HEK293 (cell line): ENCODE results near the gene PATL2.

ENCODE experiments used
- CTCF ChIA-PET: fragments of 350-600 bp; formaldehyde crosslinking; extraction: SDS; loops from one replicate; lab custom pipeline; 2021; ENCODE audit warnings: antibody characterized with exemption; lab: Yijun Ruan, JAX
- POLR2A ChIA-PET: fragments of 300-600 bp; formaldehyde crosslinking; extraction: SDS; loops from one replicate; lab custom pipeline; 2020; ENCODE audit warnings: antibody characterized with exemption, inconsistent platforms; lab: Yijun Ruan, JAX
- H3K27ac ChIP-seq: fragments of 200-500 bp; sonication (Bioruptor generic); 2 replicates; pipeline ENCODE4 v1.5.1; 2014; ENCODE audit warnings: low read depth, low read length, control low read depth, inconsistent platforms; ENCODE audit errors: extremely low read depth
- H3K36me3 ChIP-seq, 2 experiments: fragments of 200-500 bp in 1 of 2; sonication (Bioruptor generic) in 1 of 2; 1 replicate in 1 of 2; 2 replicates in 1 of 2; pipeline ENCODE4 v1.5.1; 2014 to 2017; ENCODE audit warnings: inconsistent platforms in 2 of 2, low read length in 2 of 2; ENCODE audit not compliant: control insufficient read depth in 2 of 2, insufficient read depth in 1 of 2
- H3K4me1 ChIP-seq: fragments of 200-500 bp; sonication (Bioruptor generic); 2 replicates; pipeline ENCODE4 v1.5.1; 2014; ENCODE audit warnings: mild to moderate bottlenecking, low read length, inconsistent platforms; ENCODE audit not compliant: control insufficient read depth, insufficient read depth
- H3K4me3 ChIP-seq: 2 replicates; pipeline ENCODE4 v1.5.1; 2011; ENCODE audit warnings: low read depth, mild to moderate bottlenecking, control low read depth, low read length, moderate library complexity
- H3K9me3 ChIP-seq: fragments of 200-500 bp; sonication (Bioruptor generic); 2 replicates; pipeline ENCODE4 v1.5.1; 2014; ENCODE audit warnings: low read depth, low read length, inconsistent platforms; ENCODE audit not compliant: control insufficient read depth, insufficient read depth
- PATZ1 ChIP-seq: fragments of 450-650 bp; formaldehyde crosslinking; IDR thresholded peaks from 2 replicates; pipeline ENCODE4 v1.5.1; 2016; ENCODE audit warnings: missing biosample characterization, missing genetic modification characterization
- PRDM10 ChIP-seq: fragments of 450-650 bp; formaldehyde crosslinking; IDR thresholded peaks from 2 replicates; pipeline ENCODE4 v1.5.1; 2016; ENCODE audit warnings: missing biosample characterization, missing genetic modification characterization
- WT1 ChIP-seq: fragments of 450-650 bp; formaldehyde crosslinking; IDR thresholded peaks from 2 replicates; pipeline ENCODE4 v1.5.1; 2016; ENCODE audit warnings: missing biosample characterization, missing genetic modification characterization
- ZBTB21 ChIP-seq: fragments of 450-650 bp; formaldehyde crosslinking; IDR thresholded peaks from 2 replicates; pipeline ENCODE4 v1.5.1; 2017; ENCODE audit warnings: missing biosample characterization, missing genetic modification characterization
- ZBTB26 ChIP-seq: fragments of 450-650 bp; formaldehyde crosslinking; optimal IDR thresholded peaks from 2 replicates; pipeline ENCODE3; 2016; ENCODE audit warnings: missing biosample characterization, mild to moderate bottlenecking, missing genetic modification characterization
- ZNF132 ChIP-seq: fragments of 450-650 bp; formaldehyde crosslinking; IDR thresholded peaks from 2 replicates; pipeline ENCODE4 v1.5.1; 2017; ENCODE audit warnings: missing biosample characterization, missing genetic modification characterization, borderline replicate concordance
- ZNF133 ChIP-seq: fragments of 450-650 bp; formaldehyde crosslinking; IDR thresholded peaks from 2 replicates; pipeline ENCODE4 v1.5.1; 2016; ENCODE audit warnings: missing biosample characterization, missing genetic modification characterization
- ZNF341 ChIP-seq: fragments of 450-650 bp; formaldehyde crosslinking; IDR thresholded peaks from 2 replicates; pipeline ENCODE4; 2016; ENCODE audit warnings: low read depth, missing biosample characterization, missing genetic modification characterization
- ZNF423 ChIP-seq: fragments of 450-650 bp; formaldehyde crosslinking; IDR thresholded peaks from 2 replicates; pipeline ENCODE4 v1.5.1; 2016; ENCODE audit warnings: missing biosample characterization, missing genetic modification characterization
- ZNF548 ChIP-seq: fragments of 450-650 bp; formaldehyde crosslinking; IDR thresholded peaks from 2 replicates; pipeline ENCODE4 v1.5.1; 2016; ENCODE audit warnings: missing biosample characterization, missing genetic modification characterization
- ZNF549 ChIP-seq: fragments of 450-650 bp; IDR thresholded peaks from 2 replicates; pipeline ENCODE4 v1.5.1; 2018; ENCODE audit warnings: missing biosample characterization, missing genetic modification characterization, mild to moderate bottlenecking, inconsistent platforms, moderate library complexity
- ZNF600 ChIP-seq: fragments of 450-650 bp; formaldehyde crosslinking; IDR thresholded peaks from 2 replicates; pipeline ENCODE4 v1.5.1; 2016; ENCODE audit warnings: missing biosample characterization, missing genetic modification characterization
- ZNF664 ChIP-seq: fragments of 450-650 bp; formaldehyde crosslinking; IDR thresholded peaks from 2 replicates; pipeline ENCODE4 v1.5.1; 2016; ENCODE audit warnings: missing biosample characterization, missing genetic modification characterization
- TF ChIP-seq, protein P1 (sequence below): fragments of 450-650 bp; formaldehyde crosslinking; IDR thresholded peaks from 2 replicates; pipeline ENCODE4 v1.5.1; 2016; ENCODE audit warnings: missing biosample characterization, missing genetic modification characterization
- TF ChIP-seq, protein P2 (sequence below): fragments of 450-650 bp; formaldehyde crosslinking; IDR thresholded peaks from 2 replicates; pipeline ENCODE4 v1.5.1; 2016; ENCODE audit warnings: missing biosample characterization, missing genetic modification characterization
- TF ChIP-seq, protein P3 (sequence below): fragments of 450-650 bp; formaldehyde crosslinking; conservative IDR thresholded peaks from 2 replicates; pipeline ENCODE4 v1.5.1; 2016; ENCODE audit warnings: low read depth, missing biosample characterization, missing genetic modification characterization
- TF ChIP-seq, protein P4 (sequence below): fragments of 450-650 bp; formaldehyde crosslinking; IDR thresholded peaks from 2 replicates; pipeline ENCODE4 v1.5.1; 2016; ENCODE audit warnings: missing biosample characterization, missing genetic modification characterization

Gene PATL2

GRCh38 chr15:44711743-44712345, 721 bp upstream of the PATL2 start (continued):
- TF ChIP-seq ZNF549 (no peak), ZBTB26 (tag by site-specific recombination) (peak; percentile 79)

- no peaks in the 10 kb centered on the region for H3K4me1 ChIP-seq
- no peaks in the 10 kb centered on the region for H3K9me3 ChIP-seq
- peak overlapping the region; percentile 25; the same call in 1 of the 2 replicates for H3K27ac ChIP-seq
- peak overlapping the region; percentile 67 for H3K4me3 ChIP-seq
- CTCF ChIA-PET: interaction anchor here (0.6 to 2.8 kb wide), 6 partner anchors 25 to 737 kb away, joined by 3 to 13 read pairs (median 6); partner anchors contain the start of genes SPG11 and TRIM69
- POLR2A ChIA-PET: interaction anchor here (0.7 to 3.7 kb wide), 8 partner anchors 9 to 421 kb away, joined by 3 to 37 read pairs (median 16); partner anchors contain the start of genes SPG11 and TRIM69
- peaks cover 0 to 9% of the 10 kb centered on the region in 2 experiments; a peak in 1 of 3 replicates for H3K36me3 ChIP-seq
- TF ChIP-seq PATZ1 (no peak), WT1 (tag by site-specific recombination) (no peak), ZNF132 (tag by site-specific recombination) (no peak), ZNF423 (no peak), ZBTB21 (tag by site-specific recombination) (0 out of 2 replicates have a peak, but pooled peaks have one; percentile 8), ZNF600 (tag by site-specific recombination) (no peak), ZNF548 (tag by site-specific recombination) (no peak), ZNF133 (tag by site-specific recombination) (no peak), ZNF664 (peak; percentile 90), PRDM10 (tag by site-specific recombination) (no peak), ZNF341 (tag by site-specific recombination) (peak; percentile 64)
- TF ChIP-seq, protein P1, sequence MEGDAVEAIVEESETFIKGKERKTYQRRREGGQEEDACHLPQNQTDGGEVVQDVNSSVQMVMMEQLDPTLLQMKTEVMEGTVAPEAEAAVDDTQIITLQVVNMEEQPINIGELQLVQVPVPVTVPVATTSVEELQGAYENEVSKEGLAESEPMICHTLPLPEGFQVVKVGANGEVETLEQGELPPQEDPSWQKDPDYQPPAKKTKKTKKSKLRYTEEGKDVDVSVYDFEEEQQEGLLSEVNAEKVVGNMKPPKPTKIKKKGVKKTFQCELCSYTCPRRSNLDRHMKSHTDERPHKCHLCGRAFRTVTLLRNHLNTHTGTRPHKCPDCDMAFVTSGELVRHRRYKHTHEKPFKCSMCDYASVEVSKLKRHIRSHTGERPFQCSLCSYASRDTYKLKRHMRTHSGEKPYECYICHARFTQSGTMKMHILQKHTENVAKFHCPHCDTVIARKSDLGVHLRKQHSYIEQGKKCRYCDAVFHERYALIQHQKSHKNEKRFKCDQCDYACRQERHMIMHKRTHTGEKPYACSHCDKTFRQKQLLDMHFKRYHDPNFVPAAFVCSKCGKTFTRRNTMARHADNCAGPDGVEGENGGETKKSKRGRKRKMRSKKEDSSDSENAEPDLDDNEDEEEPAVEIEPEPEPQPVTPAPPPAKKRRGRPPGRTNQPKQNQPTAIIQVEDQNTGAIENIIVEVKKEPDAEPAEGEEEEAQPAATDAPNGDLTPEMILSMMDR (tag by site-specific recombination): no peak; the same call in 1 of the 2 replicates
- TF ChIP-seq, protein P2, sequence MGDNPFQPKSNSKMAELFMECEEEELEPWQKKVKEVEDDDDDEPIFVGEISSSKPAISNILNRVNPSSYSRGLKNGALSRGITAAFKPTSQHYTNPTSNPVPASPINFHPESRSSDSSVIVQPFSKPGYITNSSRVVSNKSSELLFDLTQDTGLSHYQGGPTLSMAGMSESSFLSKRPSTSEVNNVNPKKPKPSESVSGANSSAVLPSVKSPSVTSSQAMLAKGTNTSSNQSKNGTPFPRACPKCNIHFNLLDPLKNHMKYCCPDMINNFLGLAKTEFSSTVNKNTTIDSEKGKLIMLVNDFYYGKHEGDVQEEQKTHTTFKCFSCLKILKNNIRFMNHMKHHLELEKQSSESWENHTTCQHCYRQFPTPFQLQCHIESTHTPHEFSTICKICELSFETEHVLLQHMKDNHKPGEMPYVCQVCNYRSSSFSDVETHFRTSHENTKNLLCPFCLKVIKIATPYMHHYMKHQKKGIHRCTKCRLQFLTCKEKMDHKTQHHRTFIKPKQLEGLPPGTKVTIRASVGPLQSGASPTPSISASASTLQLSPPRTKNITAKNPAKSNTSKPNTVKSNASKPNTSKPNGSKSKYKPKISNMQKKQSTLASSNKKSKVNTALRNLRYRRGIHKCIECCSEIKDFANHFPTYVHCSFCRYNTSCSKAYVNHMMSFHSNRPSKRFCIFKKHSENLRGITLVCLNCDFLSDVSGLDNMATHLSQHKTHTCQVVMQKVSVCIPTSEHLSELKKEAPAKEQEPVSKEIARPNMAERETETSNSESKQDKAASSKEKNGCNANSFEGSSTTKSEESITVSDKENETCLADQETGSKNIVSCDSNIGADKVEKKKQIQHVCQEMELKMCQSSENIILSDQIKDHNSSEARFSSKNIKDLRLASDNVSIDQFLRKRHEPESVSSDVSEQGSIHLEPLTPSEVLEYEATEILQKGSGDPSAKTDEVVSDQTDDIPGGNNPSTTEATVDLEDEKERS (tag by site-specific recombination): no peak
- TF ChIP-seq, protein P3, sequence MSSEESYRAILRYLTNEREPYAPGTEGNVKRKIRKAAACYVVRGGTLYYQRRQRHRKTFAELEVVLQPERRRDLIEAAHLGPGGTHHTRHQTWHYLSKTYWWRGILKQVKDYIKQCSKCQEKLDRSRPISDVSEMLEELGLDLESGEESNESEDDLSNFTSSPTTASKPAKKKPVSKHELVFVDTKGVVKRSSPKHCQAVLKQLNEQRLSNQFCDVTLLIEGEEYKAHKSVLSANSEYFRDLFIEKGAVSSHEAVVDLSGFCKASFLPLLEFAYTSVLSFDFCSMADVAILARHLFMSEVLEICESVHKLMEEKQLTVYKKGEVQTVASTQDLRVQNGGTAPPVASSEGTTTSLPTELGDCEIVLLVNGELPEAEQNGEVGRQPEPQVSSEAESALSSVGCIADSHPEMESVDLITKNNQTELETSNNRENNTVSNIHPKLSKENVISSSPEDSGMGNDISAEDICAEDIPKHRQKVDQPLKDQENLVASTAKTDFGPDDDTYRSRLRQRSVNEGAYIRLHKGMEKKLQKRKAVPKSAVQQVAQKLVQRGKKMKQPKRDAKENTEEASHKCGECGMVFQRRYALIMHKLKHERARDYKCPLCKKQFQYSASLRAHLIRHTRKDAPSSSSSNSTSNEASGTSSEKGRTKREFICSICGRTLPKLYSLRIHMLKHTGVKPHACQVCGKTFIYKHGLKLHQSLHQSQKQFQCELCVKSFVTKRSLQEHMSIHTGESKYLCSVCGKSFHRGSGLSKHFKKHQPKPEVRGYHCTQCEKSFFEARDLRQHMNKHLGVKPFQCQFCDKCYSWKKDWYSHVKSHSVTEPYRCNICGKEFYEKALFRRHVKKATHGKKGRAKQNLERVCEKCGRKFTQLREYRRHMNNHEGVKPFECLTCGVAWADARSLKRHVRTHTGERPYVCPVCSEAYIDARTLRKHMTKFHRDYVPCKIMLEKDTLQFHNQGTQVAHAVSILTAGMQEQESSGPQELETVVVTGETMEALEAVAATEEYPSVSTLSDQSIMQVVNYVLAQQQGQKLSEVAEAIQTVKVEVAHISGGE (tag by site-specific recombination): no peak
- TF ChIP-seq, protein P4, sequence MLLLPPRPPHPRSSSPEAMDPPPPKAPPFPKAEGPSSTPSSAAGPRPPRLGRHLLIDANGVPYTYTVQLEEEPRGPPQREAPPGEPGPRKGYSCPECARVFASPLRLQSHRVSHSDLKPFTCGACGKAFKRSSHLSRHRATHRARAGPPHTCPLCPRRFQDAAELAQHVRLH: 0 out of 2 replicates have a peak, but pooled peaks have one; percentile 22
These were observed 657 bp downstream of the PATL2 start for GRCh38 chr15:44710236-44711095.
